H9 (cell line): Measurements from ENCODE around the gene TPH1. TPM values are rescaled to one million over a fixed set of nuclear protein-coding genes. Genes with fewer than 3 reads are reported as not detected.

Source experiments
- DNase-seq: peaks from one replicate; pipeline ENCODE4 v3.0.0-alpha.2; 2017
- H2AFZ ChIP-seq: one replicate; pipeline ENCODE4 v1.6.1; 2013; ENCODE audit warnings: mild to moderate bottlenecking, low read length, control low read depth, moderate library complexity
- H2AK5ac ChIP-seq: 2 replicates; pipeline ENCODE4 v1.6.1; 2013; ENCODE audit warnings: low read length, control low read depth, mixed read lengths; ENCODE audit not compliant: insufficient read length
- H2BK120ac ChIP-seq: one replicate; pipeline ENCODE4 v1.6.1; 2013; ENCODE audit warnings: low read depth, mild to moderate bottlenecking, low read length, control low read depth, inconsistent platforms; ENCODE audit not compliant: poor library complexity, severe bottlenecking
- H2BK12ac ChIP-seq: 2 replicates; pipeline ENCODE4 v1.6.1; 2013; ENCODE audit warnings: low read length, control low read depth, mixed read lengths, low read depth; ENCODE audit not compliant: insufficient read length
- H2BK15ac ChIP-seq: 2 replicates; pipeline ENCODE4 v1.6.1; 2013; ENCODE audit warnings: low read depth, low read length, control low read depth
- H2BK20ac ChIP-seq: one replicate; pipeline ENCODE4 v1.6.1; 2013; ENCODE audit warnings: low read depth, mild to moderate bottlenecking, low read length, control low read depth, inconsistent platforms; ENCODE audit not compliant: poor library complexity, severe bottlenecking
- H2BK5ac ChIP-seq: 2 replicates; pipeline ENCODE4 v1.6.1; 2013; ENCODE audit warnings: low read length, control low read depth, mixed read lengths; ENCODE audit not compliant: insufficient read length
- H3K14ac ChIP-seq: 2 replicates; pipeline ENCODE4 v1.6.1; 2013; ENCODE audit warnings: low read length, control low read depth; ENCODE audit not compliant: insufficient read depth
- H3K18ac ChIP-seq: 2 replicates; pipeline ENCODE4 v1.6.1; 2013; ENCODE audit warnings: low read depth, mild to moderate bottlenecking, mixed read lengths, low read length, control low read depth; ENCODE audit not compliant: insufficient read length
- H3K23ac ChIP-seq: 2 replicates; pipeline ENCODE4 v1.6.1; 2013; ENCODE audit warnings: low read length, control low read depth, mixed read lengths, low read depth; ENCODE audit not compliant: insufficient read length
- H3K23me2 ChIP-seq: 2 replicates; pipeline ENCODE4 v1.6.1; 2013; ENCODE audit warnings: low read depth, mild to moderate bottlenecking, mixed read lengths, low read length, control low read depth; ENCODE audit not compliant: insufficient read length, poor library complexity, severe bottlenecking
- H3K27ac ChIP-seq: 2 replicates; pipeline ENCODE4 v1.5.1; 2013; ENCODE audit warnings: low read length, control low read depth, mixed read lengths, low read depth; ENCODE audit not compliant: insufficient read length
- H3K27me3 ChIP-seq: 2 replicates; pipeline ENCODE4 v1.6.1; 2013; ENCODE audit warnings: low read length, control low read depth, inconsistent platforms; ENCODE audit not compliant: insufficient read depth
- H3K4ac ChIP-seq: 2 replicates; pipeline ENCODE4 v1.6.1; 2013; ENCODE audit warnings: low read depth, mild to moderate bottlenecking, control low read depth, inconsistent platforms, low read length, moderate library complexity
- H3K4me1 ChIP-seq: 2 replicates; pipeline ENCODE4 v1.6.1; 2013; ENCODE audit warnings: low read length, control low read depth, inconsistent platforms; ENCODE audit not compliant: insufficient read depth
- H3K4me2 ChIP-seq: 2 replicates; pipeline ENCODE4 v1.6.1; 2013; ENCODE audit warnings: low read length, control low read depth, mixed read lengths; ENCODE audit not compliant: insufficient read length, insufficient read depth
- H3K56ac ChIP-seq: 2 replicates; pipeline ENCODE4 v1.6.1; 2013; ENCODE audit warnings: low read depth, mild to moderate bottlenecking, mixed read lengths, low read length, control low read depth; ENCODE audit not compliant: insufficient read length
- H3K79me1 ChIP-seq: 2 replicates; pipeline ENCODE4 v1.6.1; 2013; ENCODE audit warnings: low read depth, mild to moderate bottlenecking, moderate library complexity, low read length, control low read depth, inconsistent platforms; ENCODE audit not compliant: insufficient read depth, poor library complexity, severe bottlenecking
- H3K79me2 ChIP-seq: 2 replicates; pipeline ENCODE4 v1.6.1; 2013; ENCODE audit warnings: low read length, control low read depth, inconsistent platforms; ENCODE audit not compliant: insufficient read depth
- H3K9ac ChIP-seq: 2 replicates; pipeline ENCODE4 v1.6.1; 2013; ENCODE audit warnings: low read length, control low read depth, mixed read lengths; ENCODE audit not compliant: insufficient read length; ENCODE audit errors: extremely low read depth
- H3K9me3 ChIP-seq: one replicate; pipeline ENCODE4 v1.6.1; 2013; ENCODE audit warnings: low read depth, low read length, inconsistent platforms; ENCODE audit not compliant: control insufficient read depth
- H3T11ph ChIP-seq: one replicate; pipeline ENCODE4 v1.6.1; 2013; ENCODE audit warnings: mild to moderate bottlenecking, low read length, control low read depth, inconsistent platforms
- H4K20me1 ChIP-seq: one replicate; pipeline ENCODE4 v1.6.1; 2013; ENCODE audit not compliant: control insufficient read depth, insufficient read length, insufficient read depth
- H4K5ac ChIP-seq: 2 replicates; pipeline ENCODE4 v1.6.1; 2013; ENCODE audit warnings: low read depth, mild to moderate bottlenecking, mixed read lengths, low read length, control low read depth; ENCODE audit not compliant: insufficient read length
- H4K8ac ChIP-seq: replicated peaks from 2 replicates; pipeline ENCODE4 v1.6.1; 2013; ENCODE audit warnings: low read length, control low read depth, mixed read lengths, low read depth; ENCODE audit not compliant: insufficient read length
- H4K91ac ChIP-seq: 2 replicates; pipeline ENCODE4 v1.6.1; 2013; ENCODE audit warnings: low read depth, mild to moderate bottlenecking, moderate library complexity, mixed read lengths, low read length, control low read depth; ENCODE audit not compliant: insufficient read length
- H3K27ac Mint-ChIP-seq, 3 experiments: 2 replicates in 2 of 3; 3 replicates in 1 of 3; pipeline ENCODE4 v1.8.0; 2020 to 2021; ENCODE audit warnings: mixed read lengths in 3 of 3, mild to moderate bottlenecking in 1 of 3, moderate library complexity in 1 of 3
- H3K27me3 Mint-ChIP-seq: 2 replicates; pipeline ENCODE4 v1.8.0; 2021; ENCODE audit warnings: low read depth, mild to moderate bottlenecking, moderate library complexity, mixed read lengths
- H3K36me3 Mint-ChIP-seq, 3 experiments: 2 replicates in 2 of 3; 3 replicates in 1 of 3; pipeline ENCODE4 v1.8.0; 2020 to 2021; ENCODE audit warnings: low read depth in 3 of 3, mixed read lengths in 3 of 3; ENCODE audit not compliant: insufficient read depth in 1 of 3
- H3K4me1 Mint-ChIP-seq, 2 experiments: 2 replicates each; pipeline ENCODE4 v1.8.0; 2020; ENCODE audit warnings: mixed read lengths in 2 of 2
- H3K4me3 Mint-ChIP-seq, 2 experiments: 2 replicates in 1 of 2; 3 replicates in 1 of 2; pipeline ENCODE4 v1.8.0; 2020 to 2021; ENCODE audit warnings: mild to moderate bottlenecking in 2 of 2, mixed read lengths in 2 of 2, moderate library complexity in 1 of 2
- H3K9me3 Mint-ChIP-seq, 2 experiments: 2 replicates in 1 of 2; 3 replicates in 1 of 2; pipeline ENCODE4 v1.8.0; 2020; ENCODE audit warnings: mild to moderate bottlenecking in 2 of 2, mixed read lengths in 2 of 2, moderate library complexity in 1 of 2
- WGBS: extraction: QIAGEN DNeasy Blood & Tissue Kit; methylation state at CpG from one replicate; pipeline ENCODE4 v1.1.7; 2013; ENCODE audit warnings: missing lambda C conversion rate, low lambda C conversion rate, mixed read lengths; ENCODE audit not compliant: insufficient read length; ENCODE audit errors: extremely low coverage; 5-methylcytosine and 5-hydroxymethylcytosine counted together
- total RNA-seq: library from RNA; stranded (reverse); gene quantifications from 2 replicates; pipeline ENCODE4 v1.2.1, GENCODE V29; 2021
- TF ChIP-seq, protein P1 (sequence below): fragments of 200-600 bp; sonication (generic); conservative IDR thresholded peaks from 3 replicates; pipeline ENCODE4 v1.8.0; 2021; ENCODE audit warnings: antibody characterized with exemption, mild to moderate bottlenecking

TPH1 gene
- total RNA-seq, 1 experiment from 2014 or later = 0.17 TPM

DNA sequence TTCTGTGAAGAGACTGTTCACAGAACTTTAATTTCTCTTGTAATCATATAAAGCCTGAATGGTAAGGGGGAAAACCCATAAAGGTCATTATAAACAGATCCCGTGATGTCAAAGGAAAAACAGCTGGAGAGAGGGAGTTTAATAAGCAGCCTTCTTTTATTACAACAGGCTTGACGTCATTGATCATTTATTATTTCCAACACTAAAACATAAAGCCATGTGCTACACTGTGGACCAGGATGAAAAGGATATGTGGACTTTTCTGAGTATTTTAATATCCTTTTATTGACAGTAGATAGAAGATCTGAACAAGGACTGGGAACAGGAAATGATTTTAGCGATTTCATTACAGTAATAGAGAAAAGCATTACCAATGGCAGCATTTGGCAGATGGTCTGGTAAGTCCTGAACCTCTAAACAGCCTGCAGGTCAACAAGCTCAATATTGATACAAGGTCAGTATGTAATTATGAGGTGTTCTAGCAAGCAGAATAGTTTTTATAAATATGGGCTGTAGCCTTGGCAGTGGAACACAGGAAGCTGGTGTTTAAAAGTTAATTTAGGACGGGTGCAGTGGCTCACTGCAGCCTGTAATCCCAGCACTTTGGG, 25.1 kb upstream of the TPH1 start:
- H3K9ac ChIP-seq = no peak overlapping the region
- no peaks in the 10 kb centered on the region for H3K36me3 Mint-ChIP-seq
- H3K27me3 ChIP-seq = no peaks in the 10 kb centered on the region
- no peak overlapping the region for H4K91ac ChIP-seq
- H3K27me3 Mint-ChIP-seq = no peaks in the 10 kb centered on the region
- H3K9me3 ChIP-seq = no peaks in the 10 kb centered on the region
- no peaks in the 10 kb centered on the region for H3K79me2 ChIP-seq
- H3T11ph ChIP-seq = no peak overlapping the region
- H3K4ac ChIP-seq = no peak overlapping the region
- no peaks in the 10 kb centered on the region for H3K23me2 ChIP-seq
- no peaks in the 10 kb centered on the region for H4K20me1 ChIP-seq
- H4K5ac ChIP-seq = no peak overlapping the region
- no peak overlapping the region for H3K27ac Mint-ChIP-seq
- no peak overlapping the region for H2BK15ac ChIP-seq
- H2BK20ac ChIP-seq = no peak overlapping the region
- H3K4me1 ChIP-seq = no peaks in the 10 kb centered on the region
- no peak overlapping the region for H3K18ac ChIP-seq
- no peak overlapping the region for H3K56ac ChIP-seq
- H3K9me3 Mint-ChIP-seq = no peaks in the 10 kb centered on the region
- H3K4me3 Mint-ChIP-seq = no peak overlapping the region
- no peak overlapping the region for H2AK5ac ChIP-seq
- H4K8ac ChIP-seq = no peak overlapping the region
- H2BK12ac ChIP-seq = no peak overlapping the region
- no peak overlapping the region for H2AFZ ChIP-seq
- no peaks in the 10 kb centered on the region for H3K4me1 Mint-ChIP-seq
- TF ChIP-seq, protein P1, sequence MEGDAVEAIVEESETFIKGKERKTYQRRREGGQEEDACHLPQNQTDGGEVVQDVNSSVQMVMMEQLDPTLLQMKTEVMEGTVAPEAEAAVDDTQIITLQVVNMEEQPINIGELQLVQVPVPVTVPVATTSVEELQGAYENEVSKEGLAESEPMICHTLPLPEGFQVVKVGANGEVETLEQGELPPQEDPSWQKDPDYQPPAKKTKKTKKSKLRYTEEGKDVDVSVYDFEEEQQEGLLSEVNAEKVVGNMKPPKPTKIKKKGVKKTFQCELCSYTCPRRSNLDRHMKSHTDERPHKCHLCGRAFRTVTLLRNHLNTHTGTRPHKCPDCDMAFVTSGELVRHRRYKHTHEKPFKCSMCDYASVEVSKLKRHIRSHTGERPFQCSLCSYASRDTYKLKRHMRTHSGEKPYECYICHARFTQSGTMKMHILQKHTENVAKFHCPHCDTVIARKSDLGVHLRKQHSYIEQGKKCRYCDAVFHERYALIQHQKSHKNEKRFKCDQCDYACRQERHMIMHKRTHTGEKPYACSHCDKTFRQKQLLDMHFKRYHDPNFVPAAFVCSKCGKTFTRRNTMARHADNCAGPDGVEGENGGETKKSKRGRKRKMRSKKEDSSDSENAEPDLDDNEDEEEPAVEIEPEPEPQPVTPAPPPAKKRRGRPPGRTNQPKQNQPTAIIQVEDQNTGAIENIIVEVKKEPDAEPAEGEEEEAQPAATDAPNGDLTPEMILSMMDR = no peak
- H3K14ac ChIP-seq = no peak overlapping the region
- H3K23ac ChIP-seq = no peak overlapping the region
- H3K4me2 ChIP-seq = no peak overlapping the region
- no peak overlapping the region for H2BK120ac ChIP-seq
- no peaks in the 10 kb centered on the region for H3K79me1 ChIP-seq
- no peak overlapping the region for H3K27ac ChIP-seq
- no peak overlapping the region for H2BK5ac ChIP-seq
- WGBS = no CpG with 5 or more reads among the region's 4 CpGs
- no peak for DNase-seq
